EH (cell line): Measurements from ENCODE around the gene UNK.
"Not testable (repeated sequence)": the region's sequence is repeated elsewhere in the genome, so short reads cannot be mapped to it uniquely, and the experiment has no call there.

ENCODE experiments used
- DNase-seq: peaks from one replicate; pipeline ENCODE4 v3.0.0-alpha.2; 2015; ENCODE audit warnings: low read depth

The UNK gene

GRCh38 chr17:75774471-75774990 lies 10.1 kb upstream of the UNK start:
- DNase-seq, result no peak

- peak; percentile 21 for DNase-seq
These were observed 9.5 kb upstream of the UNK start for GRCh38 chr17:75774991-75775668.

GRCh38 chr17:75776386-75777295 lies 8.0 kb upstream of the UNK start:
- DNase-seq, result peak; percentile 12

GRCh38 chr17:75777296-75777922 lies 7.2 kb upstream of the UNK start:
- DNase-seq, result peak; percentile 50

- DNase-seq, result not testable (repeated sequence)
These were observed 6.3 kb upstream of the UNK start for GRCh38 chr17:75778066-75778860.

- DNase-seq, result no peak
These were observed 5.8 kb upstream of the UNK start for GRCh38 chr17:75778861-75779249.

- peak; percentile 100 for DNase-seq
These were observed 5.2 kb upstream of the UNK start for GRCh38 chr17:75779250-75779986.

GRCh38 chr17:75779987-75780889 lies 4.4 kb upstream of the UNK start:
- no peak for DNase-seq

- DNase-seq, result peak; percentile 57
These were observed 1.4 kb upstream of the UNK start for GRCh38 chr17:75783069-75783783.

- DNase-seq, result no peak
These were observed 668 bp upstream of the UNK start for GRCh38 chr17:75783803-75784472.

- peak; percentile 89 for DNase-seq
These were observed 647 bp downstream of the UNK start for GRCh38 chr17:75785016-75785890.

GRCh38 chr17:75791254-75791653 lies 6.6 kb downstream of the UNK start:
- DNase-seq, result no peak

GRCh38 chr17:75793460-75793859 lies 8.9 kb downstream of the UNK start:
- DNase-seq, result no peak

GRCh38 chr17:75795820-75796607 lies 11.4 kb downstream of the UNK start:
- no peak for DNase-seq

- no peak for DNase-seq
These were observed 14.8 kb downstream of the UNK start for GRCh38 chr17:75799402-75799801.

GRCh38 chr17:75803883-75804282 lies 19.3 kb downstream of the UNK start:
- no peak for DNase-seq
